Measurements from ENCODE around the gene ZNF467. TPM values are rescaled to one million over a fixed set of nuclear protein-coding genes. Genes with fewer than 3 reads are reported as not detected.

The ZNF467 gene
- total RNA-seq, 2 donors from 2014 or later = 3.3 to 8.4 TPM

GRCh38 chr7:149733131-149733923 is 40.1 kb downstream of the ZNF467 start:
- H3K9me3 ChIP-seq (ENCODE audit: control insufficient read depth, low read length, poor library complexity, severe bottlenecking) = no peaks in the 10 kb centered on the region
- Mint-ChIP-seq H3K4me1 (peaks cover 7% of the 10 kb centered on the region), H3K36me3 (ENCODE audit: low read depth) (peaks cover 6% of the 10 kb centered on the region), H3K27ac (no peak overlapping the region), H3K27me3 (peaks cover 15% of the 10 kb centered on the region), H3K4me3 (no peak overlapping the region)
- no peak for ATAC-seq
- no peak for DNase-seq

GRCh38 chr7:149732611-149733010 is 40.8 kb downstream of the ZNF467 start:
- no peak for ATAC-seq
- Mint-ChIP-seq H3K27me3 (peaks cover 12% of the 10 kb centered on the region), H3K36me3 (ENCODE audit: low read depth) (peaks cover 4% of the 10 kb centered on the region), H3K4me3 (no peak overlapping the region), H3K4me1 (peaks cover 5% of the 10 kb centered on the region), H3K27ac (no peak overlapping the region)
- H3K9me3 ChIP-seq (ENCODE audit: control insufficient read depth, low read length, poor library complexity, severe bottlenecking) = no peaks in the 10 kb centered on the region
- DNase-seq = no peak

GRCh38 chr7:149732111-149732561 is 41.3 kb downstream of the ZNF467 start:
- DNase-seq (no peak), ATAC-seq (no peak)
- peaks cover 8% of the 10 kb centered on the region for H3K27me3 Mint-ChIP-seq
- peaks cover 4% of the 10 kb centered on the region for H3K36me3 Mint-ChIP-seq (ENCODE audit: low read depth)
- H3K4me3 Mint-ChIP-seq = no peak overlapping the region
- H3K27ac Mint-ChIP-seq = peak overlapping the region; percentile 73
- peaks cover 5% of the 10 kb centered on the region for H3K4me1 Mint-ChIP-seq
- no peaks in the 10 kb centered on the region for H3K9me3 ChIP-seq (ENCODE audit: control insufficient read depth, low read length, poor library complexity, severe bottlenecking)

DNA sequence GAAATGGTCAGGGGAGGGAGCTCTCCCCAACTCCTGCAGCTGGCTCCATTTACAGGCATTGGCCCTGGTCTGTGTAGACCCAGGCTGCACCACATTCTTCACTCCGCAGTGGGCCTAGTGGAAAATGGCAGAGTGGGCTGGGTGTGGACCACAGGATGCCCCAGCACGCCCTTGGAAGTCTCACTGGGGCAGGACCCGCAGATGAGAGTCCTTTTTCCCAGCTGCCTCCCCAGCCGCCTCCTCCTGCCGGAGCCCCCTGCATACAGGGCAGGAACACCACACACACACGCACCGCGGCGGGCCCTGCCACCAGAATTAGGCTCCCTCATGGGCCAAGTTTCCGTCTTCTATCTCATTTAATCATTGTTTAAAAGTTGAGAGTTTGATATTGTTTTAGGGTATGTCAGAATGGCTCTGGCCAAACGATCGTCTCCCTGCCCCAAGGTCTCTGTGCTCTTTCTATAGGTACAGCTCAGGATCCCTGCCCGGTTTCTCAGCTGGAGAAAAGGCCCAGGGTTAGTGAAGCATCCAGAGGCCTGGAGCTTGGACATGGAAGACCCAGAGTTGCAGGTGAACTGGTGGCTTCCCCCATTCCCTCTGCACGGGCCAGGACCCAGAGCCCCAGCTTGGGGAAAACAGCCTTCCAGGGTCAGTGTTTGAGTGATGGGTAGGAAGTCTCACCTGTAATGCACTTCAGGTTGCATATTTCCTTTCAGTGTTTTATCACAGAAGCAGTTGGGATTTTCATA is 42.0 kb downstream of the ZNF467 start:
- ATAC-seq = no peak
- H3K4me1 Mint-ChIP-seq = peaks cover 5% of the 10 kb centered on the region
- no peak overlapping the region for H3K4me3 Mint-ChIP-seq
- peaks cover 4% of the 10 kb centered on the region for H3K36me3 Mint-ChIP-seq (ENCODE audit: low read depth)
- DNase-seq = no peak
- no peaks in the 10 kb centered on the region for H3K9me3 ChIP-seq (ENCODE audit: control insufficient read depth, low read length, poor library complexity, severe bottlenecking)
- peaks cover 2% of the 10 kb centered on the region for H3K27me3 Mint-ChIP-seq
- H3K27ac Mint-ChIP-seq = peak overlapping the region; percentile 73

GRCh38 chr7:149729983-149730801 is 43.2 kb downstream of the ZNF467 start:
- no peaks in the 10 kb centered on the region for H3K9me3 ChIP-seq (ENCODE audit: control insufficient read depth, low read length, poor library complexity, severe bottlenecking)
- peaks cover 3% of the 10 kb centered on the region for H3K4me1 Mint-ChIP-seq
- H3K27me3 Mint-ChIP-seq = no peaks in the 10 kb centered on the region
- no peak overlapping the region for H3K27ac Mint-ChIP-seq
- ATAC-seq (no peak), DNase-seq (no peak)
- no peak overlapping the region for H3K4me3 Mint-ChIP-seq
- peaks cover 6% of the 10 kb centered on the region for H3K36me3 Mint-ChIP-seq (ENCODE audit: low read depth)

DNA sequence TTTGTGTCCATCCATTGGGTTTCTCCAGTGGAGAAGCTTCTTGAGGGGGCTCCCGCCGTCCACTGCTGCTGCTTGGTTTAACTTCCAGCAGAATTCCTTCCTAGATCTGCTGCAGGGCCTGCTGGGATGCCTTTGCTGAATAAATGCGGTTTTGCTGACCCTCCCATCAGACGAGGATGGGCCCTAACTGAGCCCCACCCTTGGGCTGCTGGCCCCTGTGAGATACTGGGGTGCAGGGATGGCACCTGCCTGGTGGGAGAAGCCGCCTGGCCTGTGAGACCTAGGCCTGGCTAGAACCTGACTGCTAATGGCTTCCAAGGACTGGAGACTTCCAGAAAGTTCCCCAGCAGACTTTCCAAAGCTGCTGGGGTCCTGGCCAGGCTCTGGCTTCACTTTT is 43.8 kb downstream of the ZNF467 start:
- DNase-seq (no peak), ATAC-seq (no peak)
- Mint-ChIP-seq H3K4me3 (no peak overlapping the region), H3K36me3 (ENCODE audit: low read depth) (peaks cover 6% of the 10 kb centered on the region), H3K27ac (no peak overlapping the region), H3K27me3 (no peaks in the 10 kb centered on the region), H3K4me1 (peaks cover 3% of the 10 kb centered on the region)
- H3K9me3 ChIP-seq (ENCODE audit: control insufficient read depth, low read length, poor library complexity, severe bottlenecking) = no peaks in the 10 kb centered on the region

GRCh38 chr7:149728491-149729375 is 44.7 kb downstream of the ZNF467 start:
- Mint-ChIP-seq H3K4me3 (no peak overlapping the region), H3K4me1 (peaks cover 3% of the 10 kb centered on the region), H3K27me3 (no peaks in the 10 kb centered on the region), H3K27ac (no peak overlapping the region), H3K36me3 (ENCODE audit: low read depth) (peaks cover 6% of the 10 kb centered on the region)
- ATAC-seq = no peak
- DNase-seq = no peak
- H3K9me3 ChIP-seq (ENCODE audit: control insufficient read depth, low read length, poor library complexity, severe bottlenecking) = no peaks in the 10 kb centered on the region

- peaks cover 3% of the 10 kb centered on the region for H3K4me1 Mint-ChIP-seq
- no peak for DNase-seq
- no peak for ATAC-seq
- no peaks in the 10 kb centered on the region for H3K9me3 ChIP-seq (ENCODE audit: control insufficient read depth, low read length, poor library complexity, severe bottlenecking)
- peaks cover 6% of the 10 kb centered on the region for H3K36me3 Mint-ChIP-seq (ENCODE audit: low read depth)
- no peak overlapping the region for H3K27ac Mint-ChIP-seq
- H3K27me3 Mint-ChIP-seq = no peaks in the 10 kb centered on the region
- no peak overlapping the region for H3K4me3 Mint-ChIP-seq
These were observed 45.4 kb downstream of the ZNF467 start for GRCh38 chr7:149727899-149728476.

GRCh38 chr7:149727053-149727898 is 46.1 kb downstream of the ZNF467 start:
- DNase-seq = no peak
- peak overlapping the region; percentile 69 for H3K27ac Mint-ChIP-seq
- ATAC-seq = no peak
- H3K9me3 ChIP-seq (ENCODE audit: control insufficient read depth, low read length, poor library complexity, severe bottlenecking) = no peaks in the 10 kb centered on the region
- H3K27me3 Mint-ChIP-seq = no peaks in the 10 kb centered on the region
- peaks cover 6% of the 10 kb centered on the region for H3K36me3 Mint-ChIP-seq (ENCODE audit: low read depth)
- no peak overlapping the region for H3K4me3 Mint-ChIP-seq
- H3K4me1 Mint-ChIP-seq = peaks cover 3% of the 10 kb centered on the region

- ATAC-seq (no peak), DNase-seq (no peak)
- H3K9me3 ChIP-seq (ENCODE audit: control insufficient read depth, low read length, poor library complexity, severe bottlenecking) = no peaks in the 10 kb centered on the region
- peaks cover 2% of the 10 kb centered on the region for H3K36me3 Mint-ChIP-seq (ENCODE audit: low read depth)
- H3K4me3 Mint-ChIP-seq = no peak overlapping the region
- no peaks in the 10 kb centered on the region for H3K27me3 Mint-ChIP-seq
- no peak overlapping the region for H3K27ac Mint-ChIP-seq
- no peaks in the 10 kb centered on the region for H3K4me1 Mint-ChIP-seq
These were observed 47.5 kb downstream of the ZNF467 start for GRCh38 chr7:149725916-149726315.

DNA sequence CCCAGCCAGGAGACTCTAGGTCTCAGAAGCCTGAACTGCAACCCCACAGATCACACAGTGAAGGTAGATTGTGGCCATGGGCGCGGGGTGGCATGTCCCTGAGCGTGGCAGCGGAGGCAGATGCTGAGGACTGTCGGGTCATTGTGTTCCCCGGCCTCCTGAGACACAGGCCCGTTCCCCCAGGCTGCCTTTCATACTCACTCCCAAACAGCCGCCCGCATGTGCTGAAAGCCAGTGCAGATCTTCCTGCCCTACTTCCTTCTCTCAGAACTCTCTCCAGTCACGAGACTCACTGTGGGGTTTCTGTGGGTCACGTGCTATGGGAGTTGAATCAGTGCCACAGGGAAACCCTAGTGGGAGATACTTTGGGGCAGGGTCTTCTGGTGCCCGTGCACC is 48.0 kb downstream of the ZNF467 start:
- DNase-seq = no peak
- H3K27ac Mint-ChIP-seq = no peak overlapping the region
- no peaks in the 10 kb centered on the region for H3K4me1 Mint-ChIP-seq
- no peak for ATAC-seq
- peaks cover 2% of the 10 kb centered on the region for H3K36me3 Mint-ChIP-seq (ENCODE audit: low read depth)
- no peaks in the 10 kb centered on the region for H3K9me3 ChIP-seq (ENCODE audit: control insufficient read depth, low read length, poor library complexity, severe bottlenecking)
- H3K4me3 Mint-ChIP-seq = no peak overlapping the region
- no peaks in the 10 kb centered on the region for H3K27me3 Mint-ChIP-seq
